ENCODE data around the gene IFIT1. TPM values are rescaled to one million over a fixed set of nuclear protein-coding genes. Genes with fewer than 3 reads are reported as not detected.
A peak's percentile ranks its signal among the peaks of the same experiment; 100 is the strongest.

IFIT1 gene
- total RNA-seq, 2 donors from 2014 or later: 1.3 to 7.0 TPM

DNA sequence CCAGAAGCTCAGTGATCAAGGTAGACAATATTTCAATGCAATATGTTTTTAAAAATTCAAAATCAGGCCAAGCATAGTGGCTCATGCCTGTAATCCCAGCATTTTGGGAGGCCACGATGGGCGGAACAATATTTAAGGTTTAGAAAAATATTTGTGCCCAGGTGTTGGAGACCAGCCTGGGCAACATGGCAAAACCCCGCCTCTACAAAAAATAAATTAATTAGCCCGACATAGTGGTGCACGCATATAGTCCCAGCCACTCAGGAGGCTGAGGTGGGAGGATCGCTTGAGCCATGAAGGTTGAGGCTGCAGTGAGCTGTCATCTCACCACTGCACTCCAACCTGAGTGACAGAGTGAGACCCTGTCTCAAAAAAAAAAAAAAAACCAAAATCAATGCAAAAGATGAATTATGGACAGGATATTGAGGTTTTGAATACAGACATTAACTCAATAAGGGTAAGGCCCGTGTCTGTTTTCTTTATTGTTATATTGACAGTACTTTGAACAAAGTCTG lies 21.0 kb downstream of the IFIT1 start:
- H3K4me3 ChIP-seq: no peak overlapping the region
- WGBS, 2 donors: 74 to 87% methylated on average over 7 of the region's 7 CpGs
- H3K36me3 ChIP-seq (replicated peaks in 1 of 2; ENCODE audit: insufficient read depth in 1 of 2, low read depth in 2 of 2): peaks cover 0 to 1% of the 10 kb centered on the region in 2 donors
- peak overlapping the region in 3 of 4 donors; percentile 91 to 95 (median 95) for H3K27ac ChIP-seq
- no peaks in the 10 kb centered on the region for H3K9me3 ChIP-seq
- TF ChIP-seq POLR2A (IDR thresholded peaks at IDR 0.05) (no peak), CTCF (IDR thresholded peaks at IDR 0.05) (no peak)
- H3K27me3 ChIP-seq: no peaks in the 10 kb centered on the region
- peaks cover 32% of the 10 kb centered on the region for H3K4me1 ChIP-seq
- ATAC-seq: no peak
- intact Hi-C loops (cut with DNase I): no loop called here
- no peak for DNase-seq

- no peaks in the 10 kb centered on the region for H3K27me3 ChIP-seq
- DNase-seq (peak; percentile 70 to 81 (median 75)), ATAC-seq (peak; percentile 87)
- no peaks in the 10 kb centered on the region for H3K9me3 ChIP-seq
- TF ChIP-seq CTCF (IDR thresholded peaks at IDR 0.05): no peak
- TF ChIP-seq POLR2A (IDR thresholded peaks at IDR 0.05): peak; percentile 51 to 64 (median 63)
- peaks cover 33% of the 10 kb centered on the region for H3K4me1 ChIP-seq
- peaks cover 0 to 1% of the 10 kb centered on the region in 2 donors for H3K36me3 ChIP-seq (replicated peaks in 1 of 2; ENCODE audit: insufficient read depth in 1 of 2, low read depth in 2 of 2)
- intact Hi-C loops (cut with DNase I): no loop called here
- peak within 1 kb of the TSS; percentile 40 to 89 for H3K4me3 ChIP-seq
- 0% methylated on average over 20 to 48 of the region's 48 CpGs for WGBS, 2 donors
- peak within 1 kb of the TSS; percentile 86 to 95 (median 93) for H3K27ac ChIP-seq
Observed at GRCh38 chr10:89414146-89414878, 21.9 kb downstream of the IFIT1 start, which contains the start of gene IFIT5. IFIT5 (plus strand) TSS chr10:89414568; CDS start chr10:89414799, 231 bp downstream.

GRCh38 chr10:89414879-89415821 lies 22.7 kb downstream of the IFIT1 start:
- 1 to 2% methylated on average over 24 to 66 of the region's 66 CpGs for WGBS, 2 donors
- H3K27ac ChIP-seq: peak overlapping the region; percentile 86 to 95 (median 93)
- no peaks in the 10 kb centered on the region for H3K27me3 ChIP-seq
- ATAC-seq: peak; percentile 68
- H3K4me3 ChIP-seq: peak overlapping the region; percentile 40 to 89
- no peaks in the 10 kb centered on the region for H3K9me3 ChIP-seq
- peaks cover 36% of the 10 kb centered on the region for H3K4me1 ChIP-seq
- intact Hi-C loops (cut with DNase I): no loop called here
- DNase-seq: peak; percentile 48 to 63 (median 52)
- TF ChIP-seq CTCF (IDR thresholded peaks at IDR 0.05): peak in 1 of 7 experiments; percentile 27
- peak; percentile 13 to 29 (median 26) for TF ChIP-seq POLR2A (IDR thresholded peaks at IDR 0.05)
- peaks cover 0 to 1% of the 10 kb centered on the region in 2 donors for H3K36me3 ChIP-seq (replicated peaks in 1 of 2; ENCODE audit: insufficient read depth in 1 of 2, low read depth in 2 of 2)

DNA sequence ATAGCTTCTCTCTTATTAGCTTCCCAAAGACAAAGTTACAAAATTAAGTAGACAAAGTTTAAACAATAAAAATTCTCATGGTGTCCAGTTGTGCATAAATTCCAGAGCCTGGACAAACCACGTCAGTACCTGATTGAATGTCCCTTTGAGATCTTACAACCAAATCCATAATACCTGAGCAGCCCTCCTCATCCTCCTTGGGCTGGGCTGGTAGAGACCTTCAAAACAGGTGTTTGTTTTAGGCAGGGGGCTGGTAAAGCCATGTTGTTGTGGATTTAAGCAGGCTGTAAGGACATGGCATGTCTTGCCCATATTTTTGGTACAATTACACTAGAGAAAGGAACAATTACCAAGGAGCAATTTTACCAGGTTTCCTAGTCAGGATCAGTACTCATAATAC lies 24.0 kb downstream of the IFIT1 start:
- ATAC-seq: no peak
- H3K27me3 ChIP-seq: no peaks in the 10 kb centered on the region
- no peak for DNase-seq
- intact Hi-C loops (cut with DNase I): no loop called here
- H3K27ac ChIP-seq: no peak overlapping the region
- H3K36me3 ChIP-seq (replicated peaks in 1 of 2; ENCODE audit: insufficient read depth in 1 of 2, low read depth in 2 of 2): peaks cover 0 to 1% of the 10 kb centered on the region in 2 donors
- peaks cover 45% of the 10 kb centered on the region for H3K4me1 ChIP-seq
- TF ChIP-seq CTCF (IDR thresholded peaks at IDR 0.05) (no peak), POLR2A (IDR thresholded peaks at IDR 0.05) (no peak)
- WGBS, 2 donors: 50 to 68% methylated on average over 1 of the region's 1 CpG
- H3K4me3 ChIP-seq: no peak overlapping the region
- H3K9me3 ChIP-seq: no peaks in the 10 kb centered on the region
